Measurements from ENCODE around the gene PPP6R3. TPM values are rescaled to one million over a fixed set of nuclear protein-coding genes. Genes with fewer than 3 reads are reported as not detected.
"Not testable (repeated sequence)": the region's sequence is repeated elsewhere in the genome, so short reads cannot be mapped to it uniquely, and the experiment has no call there.

The PPP6R3 gene
- polyA plus RNA-seq, 2 donors = 23.0 to 24.8 TPM

GRCh38 chr11:68621826-68622225 is 161.3 kb downstream of the PPP6R3 start:
- H3K4me3 ChIP-seq (ENCODE audit: low read depth in 1 of 2, low read length in 2 of 2) = no peak overlapping the region
- no peaks in the 10 kb centered on the region for H3K9me3 ChIP-seq (ENCODE audit: control insufficient read depth in 2 of 2, insufficient read depth in 1 of 2, low read depth in 1 of 2, low read length in 1 of 2)

GRCh38 chr11:68623706-68624105 is 163.2 kb downstream of the PPP6R3 start:
- H3K4me3 ChIP-seq (ENCODE audit: low read depth in 1 of 2, low read length in 2 of 2); H3K27ac ChIP-seq (ENCODE audit: low read depth in 2 of 2, low read length in 1 of 2); H3K4me1 ChIP-seq (ENCODE audit: control insufficient read depth in 2 of 2, insufficient read depth in 2 of 2, low read length in 1 of 2); H3K36me3 ChIP-seq (ENCODE audit: control insufficient read depth in 2 of 2, insufficient read depth in 2 of 2, low read length in 1 of 2); H3K9me3 ChIP-seq (ENCODE audit: control insufficient read depth in 2 of 2, insufficient read depth in 1 of 2, low read depth in 1 of 2, low read length in 1 of 2); H3K27me3 ChIP-seq (ENCODE audit: control insufficient read depth in 1 of 2, insufficient read depth in 2 of 2, low read length in 2 of 2): not testable (repeated sequence)
- 68 to 73% methylated on average over 9 of the region's 9 CpGs for WGBS, 2 donors

More at GRCh38 chr11:68621826-68622225, 161.3 kb downstream of the PPP6R3 start:
- Histone ChIP-seq H3K36me3 (ENCODE audit: control insufficient read depth in 2 of 2, insufficient read depth in 2 of 2, low read length in 1 of 2) (no peaks in the 10 kb centered on the region), H3K4me1 (ENCODE audit: control insufficient read depth in 2 of 2, insufficient read depth in 2 of 2, low read length in 1 of 2) (no peaks in the 10 kb centered on the region), H3K27ac (ENCODE audit: low read depth in 2 of 2, low read length in 1 of 2) (no peak overlapping the region), H3K27me3 (ENCODE audit: control insufficient read depth in 1 of 2, insufficient read depth in 2 of 2, low read length in 2 of 2) (no peaks in the 10 kb centered on the region)
- 91 to 93% methylated on average over 2 of the region's 2 CpGs for WGBS, 2 donors

- WGBS, 2 donors = 90 to 91% methylated on average over 4 of the region's 4 CpGs
Measured at GRCh38 chr11:68625069-68625468, 164.5 kb downstream of the PPP6R3 start.

GRCh38 chr11:68626236-68626635 is 165.7 kb downstream of the PPP6R3 start:
- not testable (repeated sequence) for H3K27me3 ChIP-seq (ENCODE audit: control insufficient read depth in 1 of 2, insufficient read depth in 2 of 2, low read length in 2 of 2); H3K4me1 ChIP-seq (ENCODE audit: control insufficient read depth in 2 of 2, insufficient read depth in 2 of 2, low read length in 1 of 2); H3K4me3 ChIP-seq (ENCODE audit: low read depth in 1 of 2, low read length in 2 of 2); H3K36me3 ChIP-seq (ENCODE audit: control insufficient read depth in 2 of 2, insufficient read depth in 2 of 2, low read length in 1 of 2); H3K9me3 ChIP-seq (ENCODE audit: control insufficient read depth in 2 of 2, insufficient read depth in 1 of 2, low read depth in 1 of 2, low read length in 1 of 2); H3K27ac ChIP-seq (ENCODE audit: low read depth in 2 of 2, low read length in 1 of 2)
- 85 to 86% methylated on average over 7 of the region's 7 CpGs for WGBS, 2 donors

More at GRCh38 chr11:68625069-68625468, 164.5 kb downstream of the PPP6R3 start:
- not testable (repeated sequence) for H3K4me1 ChIP-seq (ENCODE audit: control insufficient read depth in 2 of 2, insufficient read depth in 2 of 2, low read length in 1 of 2); H3K4me3 ChIP-seq (ENCODE audit: low read depth in 1 of 2, low read length in 2 of 2); H3K27me3 ChIP-seq (ENCODE audit: control insufficient read depth in 1 of 2, insufficient read depth in 2 of 2, low read length in 2 of 2); H3K9me3 ChIP-seq (ENCODE audit: control insufficient read depth in 2 of 2, insufficient read depth in 1 of 2, low read depth in 1 of 2, low read length in 1 of 2); H3K36me3 ChIP-seq (ENCODE audit: control insufficient read depth in 2 of 2, insufficient read depth in 2 of 2, low read length in 1 of 2); H3K27ac ChIP-seq (ENCODE audit: low read depth in 2 of 2, low read length in 1 of 2)

GRCh38 chr11:68628837-68629236 is 168.3 kb downstream of the PPP6R3 start:
- not testable (repeated sequence) for H3K4me1 ChIP-seq (ENCODE audit: control insufficient read depth in 2 of 2, insufficient read depth in 2 of 2, low read length in 1 of 2); H3K36me3 ChIP-seq (ENCODE audit: control insufficient read depth in 2 of 2, insufficient read depth in 2 of 2, low read length in 1 of 2); H3K27me3 ChIP-seq (ENCODE audit: control insufficient read depth in 1 of 2, insufficient read depth in 2 of 2, low read length in 2 of 2); H3K9me3 ChIP-seq (ENCODE audit: control insufficient read depth in 2 of 2, insufficient read depth in 1 of 2, low read depth in 1 of 2, low read length in 1 of 2); H3K27ac ChIP-seq (ENCODE audit: low read depth in 2 of 2, low read length in 1 of 2); H3K4me3 ChIP-seq (ENCODE audit: low read depth in 1 of 2, low read length in 2 of 2)
- 75 to 77% methylated on average over 5 of the region's 5 CpGs for WGBS, 2 donors

GRCh38 chr11:68632375-68632774 is 171.8 kb downstream of the PPP6R3 start:
- H3K9me3 ChIP-seq (ENCODE audit: control insufficient read depth in 2 of 2, insufficient read depth in 1 of 2, low read depth in 1 of 2, low read length in 1 of 2); H3K27me3 ChIP-seq (ENCODE audit: control insufficient read depth in 1 of 2, insufficient read depth in 2 of 2, low read length in 2 of 2); H3K27ac ChIP-seq (ENCODE audit: low read depth in 2 of 2, low read length in 1 of 2); H3K4me3 ChIP-seq (ENCODE audit: low read depth in 1 of 2, low read length in 2 of 2); H3K36me3 ChIP-seq (ENCODE audit: control insufficient read depth in 2 of 2, insufficient read depth in 2 of 2, low read length in 1 of 2); H3K4me1 ChIP-seq (ENCODE audit: control insufficient read depth in 2 of 2, insufficient read depth in 2 of 2, low read length in 1 of 2): not testable (repeated sequence)
- WGBS, 2 donors = 90 to 91% methylated on average over 8 of the region's 8 CpGs

- H3K27ac ChIP-seq (ENCODE audit: low read depth in 2 of 2, low read length in 1 of 2) = no peak overlapping the region
- no peaks in the 10 kb centered on the region for H3K36me3 ChIP-seq (ENCODE audit: control insufficient read depth in 2 of 2, insufficient read depth in 2 of 2, low read length in 1 of 2)
- WGBS, 2 donors = 61 to 62% methylated on average over 6 of the region's 6 CpGs
- no peaks in the 10 kb centered on the region for H3K4me1 ChIP-seq (ENCODE audit: control insufficient read depth in 2 of 2, insufficient read depth in 2 of 2, low read length in 1 of 2)
- H3K4me3 ChIP-seq (ENCODE audit: low read depth in 1 of 2, low read length in 2 of 2) = no peak overlapping the region
- H3K27me3 ChIP-seq (ENCODE audit: control insufficient read depth in 1 of 2, insufficient read depth in 2 of 2, low read length in 2 of 2) = no peaks in the 10 kb centered on the region
- H3K9me3 ChIP-seq (ENCODE audit: control insufficient read depth in 2 of 2, insufficient read depth in 1 of 2, low read depth in 1 of 2, low read length in 1 of 2) = peaks cover 0 to 2% of the 10 kb centered on the region in 2 donors
Measured at GRCh38 chr11:68632802-68633201, 172.2 kb downstream of the PPP6R3 start.

GRCh38 chr11:68634606-68635005 is 174.1 kb downstream of the PPP6R3 start:
- H3K36me3 ChIP-seq (ENCODE audit: control insufficient read depth in 2 of 2, insufficient read depth in 2 of 2, low read length in 1 of 2); H3K27me3 ChIP-seq (ENCODE audit: control insufficient read depth in 1 of 2, insufficient read depth in 2 of 2, low read length in 2 of 2); H3K4me3 ChIP-seq (ENCODE audit: low read depth in 1 of 2, low read length in 2 of 2); H3K4me1 ChIP-seq (ENCODE audit: control insufficient read depth in 2 of 2, insufficient read depth in 2 of 2, low read length in 1 of 2); H3K27ac ChIP-seq (ENCODE audit: low read depth in 2 of 2, low read length in 1 of 2); H3K9me3 ChIP-seq (ENCODE audit: control insufficient read depth in 2 of 2, insufficient read depth in 1 of 2, low read depth in 1 of 2, low read length in 1 of 2): not testable (repeated sequence)
- 62 to 78% methylated on average over 7 of the region's 7 CpGs for WGBS, 2 donors

- not testable (repeated sequence) for H3K4me3 ChIP-seq (ENCODE audit: low read depth in 1 of 2, low read length in 2 of 2)
Measured at GRCh38 chr11:68635172-68635571, 174.6 kb downstream of the PPP6R3 start.

GRCh38 chr11:68635883-68636282 is 175.3 kb downstream of the PPP6R3 start:
- WGBS, 2 donors = 80 to 85% methylated on average over 9 to 10 of the region's 10 CpGs
- not testable (repeated sequence) for H3K36me3 ChIP-seq (ENCODE audit: control insufficient read depth in 2 of 2, insufficient read depth in 2 of 2, low read length in 1 of 2); H3K27me3 ChIP-seq (ENCODE audit: control insufficient read depth in 1 of 2, insufficient read depth in 2 of 2, low read length in 2 of 2); H3K4me1 ChIP-seq (ENCODE audit: control insufficient read depth in 2 of 2, insufficient read depth in 2 of 2, low read length in 1 of 2); H3K27ac ChIP-seq (ENCODE audit: low read depth in 2 of 2, low read length in 1 of 2); H3K4me3 ChIP-seq (ENCODE audit: low read depth in 1 of 2, low read length in 2 of 2); H3K9me3 ChIP-seq (ENCODE audit: control insufficient read depth in 2 of 2, insufficient read depth in 1 of 2, low read depth in 1 of 2, low read length in 1 of 2)

More at GRCh38 chr11:68635172-68635571, 174.6 kb downstream of the PPP6R3 start:
- not testable (repeated sequence) for H3K9me3 ChIP-seq (ENCODE audit: control insufficient read depth in 2 of 2, insufficient read depth in 1 of 2, low read depth in 1 of 2, low read length in 1 of 2); H3K27me3 ChIP-seq (ENCODE audit: control insufficient read depth in 1 of 2, insufficient read depth in 2 of 2, low read length in 2 of 2); H3K36me3 ChIP-seq (ENCODE audit: control insufficient read depth in 2 of 2, insufficient read depth in 2 of 2, low read length in 1 of 2); H3K4me1 ChIP-seq (ENCODE audit: control insufficient read depth in 2 of 2, insufficient read depth in 2 of 2, low read length in 1 of 2); H3K27ac ChIP-seq (ENCODE audit: low read depth in 2 of 2, low read length in 1 of 2)
- WGBS, 2 donors = 73 to 81% methylated on average over 6 of the region's 7 CpGs
